ENCODE measurements around the gene MTPN. TPM values are rescaled to one million over a fixed set of nuclear protein-coding genes. Genes with fewer than 3 reads are reported as not detected.

Gene MTPN
- total RNA-seq, 1 donor from 2014 or later: 144 TPM

DNA sequence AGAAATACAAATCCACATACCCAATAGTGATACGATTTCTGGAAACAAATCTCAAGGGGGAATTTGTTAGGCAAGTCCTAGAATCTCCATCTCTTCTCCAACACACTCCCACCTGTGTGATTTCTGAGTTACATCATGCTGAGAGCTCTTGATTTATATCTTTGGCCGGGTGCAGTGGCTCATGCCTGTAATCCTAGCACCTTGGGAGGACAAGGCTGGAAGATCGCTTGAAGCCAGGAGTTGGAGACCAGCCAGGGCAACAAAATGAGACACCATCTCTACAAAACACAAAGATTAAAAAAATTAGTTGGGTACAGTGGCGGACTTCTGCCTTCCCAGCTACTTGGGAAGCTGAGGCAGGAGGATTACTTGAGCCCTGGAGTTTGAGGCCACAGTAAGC is 1.5 kb upstream of the MTPN start:
- Histone ChIP-seq H3K4me3 (no peak overlapping the region), H3K36me3 (no peaks in the 10 kb centered on the region), H3K27ac (no peak overlapping the region), H3K9me3 (no peaks in the 10 kb centered on the region), H3K4me1 (peaks cover 60% of the 10 kb centered on the region), H3K27me3 (ENCODE audit: low read depth) (no peaks in the 10 kb centered on the region)
- TF ChIP-seq, protein P1, sequence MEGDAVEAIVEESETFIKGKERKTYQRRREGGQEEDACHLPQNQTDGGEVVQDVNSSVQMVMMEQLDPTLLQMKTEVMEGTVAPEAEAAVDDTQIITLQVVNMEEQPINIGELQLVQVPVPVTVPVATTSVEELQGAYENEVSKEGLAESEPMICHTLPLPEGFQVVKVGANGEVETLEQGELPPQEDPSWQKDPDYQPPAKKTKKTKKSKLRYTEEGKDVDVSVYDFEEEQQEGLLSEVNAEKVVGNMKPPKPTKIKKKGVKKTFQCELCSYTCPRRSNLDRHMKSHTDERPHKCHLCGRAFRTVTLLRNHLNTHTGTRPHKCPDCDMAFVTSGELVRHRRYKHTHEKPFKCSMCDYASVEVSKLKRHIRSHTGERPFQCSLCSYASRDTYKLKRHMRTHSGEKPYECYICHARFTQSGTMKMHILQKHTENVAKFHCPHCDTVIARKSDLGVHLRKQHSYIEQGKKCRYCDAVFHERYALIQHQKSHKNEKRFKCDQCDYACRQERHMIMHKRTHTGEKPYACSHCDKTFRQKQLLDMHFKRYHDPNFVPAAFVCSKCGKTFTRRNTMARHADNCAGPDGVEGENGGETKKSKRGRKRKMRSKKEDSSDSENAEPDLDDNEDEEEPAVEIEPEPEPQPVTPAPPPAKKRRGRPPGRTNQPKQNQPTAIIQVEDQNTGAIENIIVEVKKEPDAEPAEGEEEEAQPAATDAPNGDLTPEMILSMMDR (IDR thresholded peaks at IDR 0.05): no peak
- DNase-seq: no peak
- no peak for ATAC-seq
- intact Hi-C loops (cut with DNase I): no loop called here

- no peak for ATAC-seq
- Histone ChIP-seq H3K4me1 (peaks cover 69% of the 10 kb centered on the region), H3K4me3 (peak overlapping the region; percentile 93), H3K27ac (peak overlapping the region; percentile 88), H3K9me3 (no peaks in the 10 kb centered on the region), H3K36me3 (no peaks in the 10 kb centered on the region), H3K27me3 (ENCODE audit: low read depth) (no peaks in the 10 kb centered on the region)
- TF ChIP-seq, protein P1 (IDR thresholded peaks at IDR 0.05): no peak
- DNase-seq: no peak
- intact Hi-C loops (cut with DNase I): no loop called here
These were observed 545 bp upstream of the MTPN start for GRCh38 chr7:135977742-135978066.

- ATAC-seq (peak; percentile 2 to 38), DNase-seq (no peak)
- peak overlapping the region; percentile 88 for H3K27ac ChIP-seq
- no peaks in the 10 kb centered on the region for H3K27me3 ChIP-seq (ENCODE audit: low read depth)
- H3K36me3 ChIP-seq: peaks cover 5% of the 10 kb centered on the region
- intact Hi-C loops (cut with DNase I): no loop called here
- no peaks in the 10 kb centered on the region for H3K9me3 ChIP-seq
- peaks cover 77% of the 10 kb centered on the region for H3K4me1 ChIP-seq
- TF ChIP-seq, protein P1 (IDR thresholded peaks at IDR 0.05): no peak
- H3K4me3 ChIP-seq: peak overlapping the region; percentile 93
These were observed 700 bp downstream of the MTPN start for GRCh38 chr7:135976312-135977006.

- no peak overlapping the region for H3K27ac ChIP-seq
- DNase-seq (no peak), ATAC-seq (no peak)
- H3K4me1 ChIP-seq: peaks cover 68% of the 10 kb centered on the region
- peak overlapping the region; percentile 93 for H3K4me3 ChIP-seq
- TF ChIP-seq, protein P1 (IDR thresholded peaks at IDR 0.05): no peak
- no peaks in the 10 kb centered on the region for H3K9me3 ChIP-seq
- H3K36me3 ChIP-seq: peaks cover 5% of the 10 kb centered on the region
- no peaks in the 10 kb centered on the region for H3K27me3 ChIP-seq (ENCODE audit: low read depth)
- intact Hi-C loops (cut with DNase I): no loop called here
These were observed 2.0 kb downstream of the MTPN start for GRCh38 chr7:135975166-135975565.

DNA sequence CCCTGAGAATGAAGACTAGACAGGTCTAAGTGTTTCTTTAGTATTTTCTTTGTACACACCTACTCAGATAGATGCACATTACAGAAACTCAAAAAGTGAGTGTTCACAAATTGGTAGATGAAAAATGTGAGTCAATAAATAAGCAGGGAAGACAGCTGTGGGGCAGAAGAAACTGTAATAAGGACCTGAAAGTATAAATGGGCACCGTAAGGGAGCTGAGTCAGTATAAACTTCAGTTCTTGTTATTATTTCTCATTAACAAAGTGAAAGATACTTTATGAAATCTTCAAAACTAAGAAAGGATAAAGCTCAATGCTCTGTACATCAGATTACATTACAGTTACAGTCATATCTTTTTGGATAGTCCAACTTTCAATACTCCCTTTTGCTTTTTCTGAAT is 2.5 kb downstream of the MTPN start:
- H3K4me3 ChIP-seq: peak overlapping the region; percentile 93
- H3K36me3 ChIP-seq: peaks cover 5% of the 10 kb centered on the region
- TF ChIP-seq, protein P1 (IDR thresholded peaks at IDR 0.05): no peak
- no peak for ATAC-seq
- no peaks in the 10 kb centered on the region for H3K27me3 ChIP-seq (ENCODE audit: low read depth)
- no peaks in the 10 kb centered on the region for H3K9me3 ChIP-seq
- no peak overlapping the region for H3K27ac ChIP-seq
- H3K4me1 ChIP-seq: peaks cover 63% of the 10 kb centered on the region
- intact Hi-C loops (cut with DNase I): no loop called here
- DNase-seq: no peak

All from lower lobe of right lung (tissue), 2 donors.